Subcutaneous adipose tissue (tissue), 4 donors: ENCODE results near the gene MYPN. TPM values are rescaled to one million over a fixed set of nuclear protein-coding genes. Genes with fewer than 3 reads are reported as not detected.

ENCODE experiments used
- total RNA-seq, 4 donors: library from RNA; depleted of rRNA; stranded (reverse); fragments of >200 nt; gene quantifications; one replicate each; pipeline ENCODE4 v1.1.0, GENCODE V29; 2016
- TF ChIP-seq, protein P1 (sequence below): fragments of 450-650 bp; IDR thresholded peaks from one replicate; pipeline ENCODE4 v1.5.1; 2016; ENCODE audit warnings: low read depth, mild to moderate bottlenecking, control low read depth, antibody characterized with exemption, moderate library complexity

The MYPN gene
- total RNA-seq, 4 donors from 2014 or later, result not detected

DNA sequence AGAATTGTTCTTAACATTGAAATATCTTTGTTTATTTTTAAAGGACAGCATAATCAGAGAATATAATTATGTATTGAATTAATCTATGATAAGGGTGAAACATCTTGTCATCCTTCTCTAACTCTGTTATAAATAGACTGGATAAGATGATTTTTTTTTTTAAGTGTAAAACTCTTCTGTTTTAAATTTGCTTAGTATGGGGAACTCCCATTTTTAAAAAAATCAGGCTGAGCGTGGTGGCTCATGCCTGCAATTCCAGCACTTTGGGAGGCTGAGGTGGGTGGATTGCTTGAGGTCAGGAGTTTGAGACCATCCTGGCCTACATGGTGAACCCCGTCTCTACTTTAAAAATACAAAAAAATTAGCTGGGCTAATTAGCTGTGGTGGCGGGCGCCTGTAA, 24.8 kb upstream of the MYPN start:
- TF ChIP-seq, protein P1, sequence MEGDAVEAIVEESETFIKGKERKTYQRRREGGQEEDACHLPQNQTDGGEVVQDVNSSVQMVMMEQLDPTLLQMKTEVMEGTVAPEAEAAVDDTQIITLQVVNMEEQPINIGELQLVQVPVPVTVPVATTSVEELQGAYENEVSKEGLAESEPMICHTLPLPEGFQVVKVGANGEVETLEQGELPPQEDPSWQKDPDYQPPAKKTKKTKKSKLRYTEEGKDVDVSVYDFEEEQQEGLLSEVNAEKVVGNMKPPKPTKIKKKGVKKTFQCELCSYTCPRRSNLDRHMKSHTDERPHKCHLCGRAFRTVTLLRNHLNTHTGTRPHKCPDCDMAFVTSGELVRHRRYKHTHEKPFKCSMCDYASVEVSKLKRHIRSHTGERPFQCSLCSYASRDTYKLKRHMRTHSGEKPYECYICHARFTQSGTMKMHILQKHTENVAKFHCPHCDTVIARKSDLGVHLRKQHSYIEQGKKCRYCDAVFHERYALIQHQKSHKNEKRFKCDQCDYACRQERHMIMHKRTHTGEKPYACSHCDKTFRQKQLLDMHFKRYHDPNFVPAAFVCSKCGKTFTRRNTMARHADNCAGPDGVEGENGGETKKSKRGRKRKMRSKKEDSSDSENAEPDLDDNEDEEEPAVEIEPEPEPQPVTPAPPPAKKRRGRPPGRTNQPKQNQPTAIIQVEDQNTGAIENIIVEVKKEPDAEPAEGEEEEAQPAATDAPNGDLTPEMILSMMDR, result no peak

- TF ChIP-seq, protein P1, result no peak
Observed at GRCh38 chr10:68086011-68086410, 23.3 kb upstream of the MYPN start.

DNA sequence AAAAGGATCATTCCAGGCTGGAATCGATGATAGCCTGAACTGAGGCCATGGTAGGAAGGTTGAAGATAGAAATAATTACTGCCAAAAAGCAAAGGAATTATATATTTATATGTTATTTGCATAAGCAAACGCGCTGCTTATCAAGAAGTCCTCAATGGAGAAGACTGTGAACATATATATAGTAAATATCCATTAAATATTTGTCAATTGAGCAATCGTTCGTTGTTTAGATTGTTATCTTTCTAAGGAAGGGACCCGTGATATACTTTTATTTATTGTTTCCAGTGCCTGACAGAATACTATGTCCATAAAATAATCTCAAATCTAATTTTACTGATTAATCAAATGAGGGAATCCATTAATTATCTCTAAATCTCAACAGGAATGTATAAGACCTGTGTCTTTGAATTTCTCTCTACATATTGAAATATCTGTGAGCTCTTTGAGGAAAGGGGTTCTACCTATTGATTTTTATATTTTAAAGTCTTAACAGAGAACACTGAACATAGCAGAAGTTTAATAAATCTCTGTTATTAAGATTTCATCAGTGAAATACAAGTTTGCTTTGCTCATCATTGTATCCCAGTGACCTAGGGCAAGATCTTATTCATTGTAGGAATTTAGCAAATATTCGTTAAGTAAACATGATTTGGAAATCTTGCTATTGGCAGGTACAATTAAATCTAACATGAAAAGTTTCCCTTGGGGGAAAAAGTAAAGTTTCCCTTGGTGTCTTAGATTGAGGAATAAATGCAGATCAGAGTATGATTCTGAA, 22.2 kb upstream of the MYPN start:
- TF ChIP-seq, protein P1, result no peak

DNA sequence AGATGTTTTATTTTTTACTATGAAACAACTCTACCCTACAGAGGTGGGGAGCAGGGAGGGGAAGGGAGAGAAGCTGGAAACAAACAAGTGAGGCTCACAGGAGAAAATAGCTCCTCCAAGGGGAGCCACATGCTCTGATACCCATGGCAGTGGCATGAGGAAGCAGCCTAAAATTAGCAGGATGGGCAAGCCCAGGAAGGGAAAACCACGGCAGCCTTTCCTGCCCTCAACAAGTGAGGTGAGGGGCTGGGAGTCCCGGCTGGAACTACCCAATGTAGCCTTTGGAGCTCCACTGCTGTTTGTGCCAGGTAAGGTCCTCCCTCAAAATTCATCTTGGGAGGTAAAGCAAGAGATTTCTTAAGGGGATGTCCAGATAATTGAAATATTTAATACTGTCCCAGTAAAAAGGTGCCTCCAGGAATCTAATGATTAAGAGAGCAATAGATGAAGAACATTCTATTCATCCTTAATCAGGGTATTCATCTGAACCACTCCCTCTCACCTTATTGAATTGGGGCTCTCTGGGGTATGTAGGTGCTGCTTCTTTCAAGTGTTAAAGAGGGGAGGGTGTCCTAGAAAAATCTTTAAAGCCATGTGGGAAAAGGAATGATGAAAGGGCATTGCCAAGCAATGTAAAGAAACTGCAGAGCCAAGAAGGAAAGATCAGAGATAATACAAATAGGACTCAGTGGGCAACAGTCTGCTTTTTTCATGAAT, 21.4 kb upstream of the MYPN start:
- TF ChIP-seq, protein P1, result no peak

- TF ChIP-seq, protein P1, result no peak
Observed at GRCh38 chr10:68088740-68089139, 20.5 kb upstream of the MYPN start.

- TF ChIP-seq, protein P1, result no peak
Observed at GRCh38 chr10:68090586-68090985, 18.7 kb upstream of the MYPN start.

DNA sequence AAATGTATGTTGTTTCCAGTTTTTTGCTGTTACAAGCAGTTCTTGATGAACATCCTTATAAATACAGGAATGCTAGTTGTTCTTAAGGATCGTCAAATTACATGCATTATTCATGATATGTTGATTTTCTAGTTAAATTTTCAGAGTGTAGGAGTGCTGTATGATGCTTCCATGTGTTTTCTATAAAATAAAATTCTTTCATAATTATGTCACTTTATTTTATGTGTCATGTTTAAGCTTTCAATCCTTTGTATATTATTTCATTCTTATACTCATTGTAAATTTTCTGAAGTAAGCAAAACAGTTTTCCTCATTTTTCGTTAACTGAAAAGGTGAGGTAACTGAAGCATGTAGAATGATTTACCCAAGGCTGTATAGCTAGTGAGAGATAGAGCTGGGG, 16.8 kb upstream of the MYPN start:
- TF ChIP-seq, protein P1, result no peak
